ENCODE measurements around the gene NSMCE1. TPM values are rescaled to one million over a fixed set of nuclear protein-coding genes. Genes with fewer than 3 reads are reported as not detected.

Gene NSMCE1
- total and polyA plus RNA-seq, 2 of the 8 experiments (the other 6 are each of a cell fraction or from before 2014, with no cell fraction given): 8.1 to 16.6 TPM

DNA sequence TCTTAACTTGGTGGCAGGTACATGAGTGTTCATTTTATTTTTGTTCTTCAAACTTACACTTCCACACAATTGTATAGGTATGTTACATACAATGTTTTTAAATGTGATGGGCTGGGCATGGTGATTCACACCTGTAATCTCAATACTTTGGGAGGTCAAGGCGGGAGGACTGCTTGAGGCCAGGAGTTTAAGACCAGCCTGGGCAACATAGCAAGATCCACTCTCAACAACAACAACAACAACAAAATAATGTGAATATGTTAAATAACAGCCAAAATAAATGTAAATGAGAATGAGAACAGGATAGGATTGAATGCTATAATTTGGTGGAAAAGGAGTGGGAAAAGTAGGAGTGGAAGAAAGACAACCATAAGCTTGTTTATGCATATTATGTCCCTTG is 2.6 kb downstream of the NSMCE1 start:
- WGBS, 2 experiments (ENCODE audit: extremely low coverage in 1 of 2, insufficient coverage in 1 of 2, insufficient read length in 1 of 2, insufficient replicate concordance in 2 of 2, low coverage in 1 of 2, low lambda C conversion rate in 2 of 2, missing lambda C conversion rate in 1 of 2): 93% methylated on average over 1 of the region's 1 CpG; no CpG with 5 or more reads in 1 of the 2 experiments
- Histone ChIP-seq H4K20me1 (replicated peaks in 1 of 2; ENCODE audit: control insufficient read depth in 1 of 2, insufficient read depth in 2 of 2, low read length in 2 of 2) (no peaks in the 10 kb centered on the region), H3K23me2 (ENCODE audit: low read depth, low read length) (peaks cover 6% of the 10 kb centered on the region; the same call in 1 of the 2 replicates), H3K4me1 (replicated peaks in 1 of 4; ENCODE audit: control insufficient read depth in 3 of 4, insufficient read depth in 4 of 4, low read length in 3 of 4) (peaks cover 0 to 5% (median 0%) of the 10 kb centered on the region in 4 experiments; a peak in 1 of 7 replicates), H2BK15ac (ENCODE audit: low read length) (no peak overlapping the region), H4K8ac (ENCODE audit: extremely low read depth, insufficient read depth, low read length) (no peak overlapping the region), H2BK20ac (ENCODE audit: low read length) (no peak overlapping the region), H3K36me3 (ENCODE audit: control insufficient read depth in 2 of 4, insufficient read depth in 4 of 4, low read length in 3 of 4) (no peaks in the 10 kb centered on the region; a peak in 1 of 8 replicates), H3K79me2 (ENCODE audit: control insufficient read depth in 1 of 2, insufficient read depth in 2 of 2, low read length in 2 of 2) (no peaks in the 10 kb centered on the region), H2BK5ac (ENCODE audit: low read depth, low read length) (no peak overlapping the region), H2AK5ac (ENCODE audit: low read depth, low read length) (no peak overlapping the region), H3K18ac (ENCODE audit: extremely low read depth, low read length) (no peak overlapping the region), H2AFZ (ENCODE audit: low read length) (no peak overlapping the region), H4K5ac (ENCODE audit: insufficient read length, low read depth, low read length) (no peak overlapping the region), H3K9ac (replicated peaks in 1 of 4; ENCODE audit: extremely low read depth in 1 of 4, low read depth in 3 of 4, low read length in 3 of 4) (no peak overlapping the region), H2BK120ac (replicated peaks; ENCODE audit: low read depth, low read length) (no peak overlapping the region), H3K9me3 (ENCODE audit: insufficient read depth in 2 of 2, low read depth in 1 of 2, low read length in 1 of 2) (no peaks in the 10 kb centered on the region), H3K4me2 (ENCODE audit: insufficient read depth in 1 of 2, low read depth in 2 of 2, low read length in 2 of 2) (no peak overlapping the region), H3K27me3 (replicated peaks in 1 of 4; ENCODE audit: control insufficient read depth in 3 of 4, extremely low read depth in 1 of 4, insufficient read depth in 3 of 4, low read length in 3 of 4) (no peaks in the 10 kb centered on the region), H3K56ac (replicated peaks; ENCODE audit: insufficient read length, low read depth, low read length) (no peak overlapping the region), H4K91ac (replicated peaks; ENCODE audit: insufficient read length, low read length) (no peak overlapping the region), H3K4me3 (ENCODE audit: extremely low read depth in 1 of 4, insufficient read depth in 2 of 4, low read depth in 3 of 4, low read length in 4 of 4) (no peak overlapping the region), H3K14ac (ENCODE audit: insufficient read length) (no peak overlapping the region), H3K4ac (replicated peaks; ENCODE audit: insufficient read length, low read depth, low read length) (no peak overlapping the region), H2BK12ac (ENCODE audit: low read depth, low read length) (no peak overlapping the region), H3K27ac (ENCODE audit: low read depth, low read length) (no peak overlapping the region), H3K79me1 (ENCODE audit: low read depth, low read length) (no peaks in the 10 kb centered on the region; the same call in 1 of the 2 replicates), H3K23ac (ENCODE audit: insufficient read length) (no peak overlapping the region)
- TF ChIP-seq CTBP2 (IDR thresholded peaks at IDR 0.05; ENCODE audit: borderline replicate concordance, insufficient read depth, insufficient read length, low read length) (no peak), SP4 (IDR thresholded peaks at IDR 0.05; ENCODE audit: low read length) (no peak), PHF8 (conservative IDR thresholded peaks at IDR 0.05; ENCODE audit: low read depth, low read length) (no peak), CHD2 (IDR thresholded peaks at IDR 0.05; ENCODE audit: low read length) (no peak), SP2 (IDR thresholded peaks at IDR 0.05; ENCODE audit: low read length) (no peak), TBP (IDR thresholded peaks at IDR 0.05; ENCODE audit: low read depth, low read length) (no peak), BCL11A (IDR thresholded peaks at IDR 0.05; ENCODE audit: low read depth in 2 of 2, low read length in 2 of 2) (no peak), SIRT6 (IDR thresholded peaks at IDR 0.05; ENCODE audit: low read length) (no peak)
- POLR2A ChIA-PET (ENCODE audit: partially characterized antibody): no interaction called here
- CTCF ChIA-PET (ENCODE audit: partially characterized antibody): interaction anchor here (1.3 kb wide), 1 partner anchor 31 kb away, joined by 3 read pairs; no protein-coding TSS in a partner anchor
- DNase-seq (ENCODE audit: low read depth in 1 of 2, low spot score in 2 of 2) (no peak), FAIRE-seq (no peak)

Measured in H1 (cell line).